IPS-18a (cell line): ENCODE data around the gene PRKAR1B.

ENCODE experiments used
- H3K27ac ChIP-seq: one replicate; pipeline ENCODE4 v1.5.1; 2013; ENCODE audit warnings: low read length
- H3K27me3 ChIP-seq: one replicate; pipeline ENCODE4 v1.6.1; 2013; ENCODE audit warnings: mild to moderate bottlenecking, low read length; ENCODE audit not compliant: control insufficient read depth, insufficient read depth
- H3K36me3 ChIP-seq: one replicate; pipeline ENCODE4 v1.6.1; 2013; ENCODE audit warnings: low read depth, low read length; ENCODE audit not compliant: control insufficient read depth
- H3K4me1 ChIP-seq: one replicate; pipeline ENCODE4 v1.6.1; 2013; ENCODE audit warnings: low read depth, low read length; ENCODE audit not compliant: control insufficient read depth
- H3K4me3 ChIP-seq: one replicate; pipeline ENCODE4 v1.5.1; 2013; ENCODE audit warnings: low read length
- H3K9ac ChIP-seq: one replicate; pipeline ENCODE4 v1.6.1; 2013; ENCODE audit warnings: mild to moderate bottlenecking, low read length, moderate library complexity
- H3K9me3 ChIP-seq: one replicate; pipeline ENCODE4 v1.6.1; 2013; ENCODE audit warnings: low read depth, low read length; ENCODE audit not compliant: control insufficient read depth

The PRKAR1B gene

GRCh38 chr7:698515-699475 is 28.3 kb downstream of the PRKAR1B start:
- no peaks in the 10 kb centered on the region for H3K4me1 ChIP-seq
- no peaks in the 10 kb centered on the region for H3K9me3 ChIP-seq
- no peak overlapping the region for H3K9ac ChIP-seq
- no peak overlapping the region for H3K27ac ChIP-seq
- peaks cover 4% of the 10 kb centered on the region for H3K36me3 ChIP-seq
- no peaks in the 10 kb centered on the region for H3K27me3 ChIP-seq
- no peak overlapping the region for H3K4me3 ChIP-seq

- Histone ChIP-seq H3K27me3 (no peaks in the 10 kb centered on the region), H3K9ac (no peak overlapping the region), H3K9me3 (no peaks in the 10 kb centered on the region), H3K4me1 (no peaks in the 10 kb centered on the region), H3K4me3 (no peak overlapping the region), H3K27ac (no peak overlapping the region), H3K36me3 (peaks cover 4% of the 10 kb centered on the region)
Observed at GRCh38 chr7:696812-697551, 30.1 kb downstream of the PRKAR1B start.

- Histone ChIP-seq H3K9me3 (no peaks in the 10 kb centered on the region), H3K27me3 (no peaks in the 10 kb centered on the region), H3K9ac (no peak overlapping the region), H3K4me3 (no peak overlapping the region), H3K27ac (no peak overlapping the region), H3K4me1 (no peaks in the 10 kb centered on the region), H3K36me3 (peaks cover 4% of the 10 kb centered on the region)
Observed at GRCh38 chr7:696426-696811, 30.7 kb downstream of the PRKAR1B start.

- Histone ChIP-seq H3K9ac (no peak overlapping the region), H3K36me3 (peaks cover under 1% of the 10 kb centered on the region), H3K9me3 (peaks cover 3% of the 10 kb centered on the region), H3K27me3 (no peaks in the 10 kb centered on the region), H3K4me1 (no peaks in the 10 kb centered on the region), H3K27ac (no peak overlapping the region), H3K4me3 (no peak overlapping the region)
Observed at GRCh38 chr7:693280-693679, 33.8 kb downstream of the PRKAR1B start.

- no peaks in the 10 kb centered on the region for H3K4me1 ChIP-seq
- no peak overlapping the region for H3K9ac ChIP-seq
- no peak overlapping the region for H3K27ac ChIP-seq
- no peaks in the 10 kb centered on the region for H3K27me3 ChIP-seq
- H3K4me3 ChIP-seq = no peak overlapping the region
- H3K36me3 ChIP-seq = no peaks in the 10 kb centered on the region
- peaks cover 3% of the 10 kb centered on the region for H3K9me3 ChIP-seq
Observed at GRCh38 chr7:691361-692045, 35.6 kb downstream of the PRKAR1B start.

GRCh38 chr7:690478-691360 is 36.4 kb downstream of the PRKAR1B start:
- Histone ChIP-seq H3K27ac (no peak overlapping the region), H3K4me3 (no peak overlapping the region), H3K4me1 (no peaks in the 10 kb centered on the region), H3K36me3 (no peaks in the 10 kb centered on the region), H3K27me3 (no peaks in the 10 kb centered on the region), H3K9me3 (peaks cover 3% of the 10 kb centered on the region), H3K9ac (no peak overlapping the region)

- H3K4me3 ChIP-seq = no peak overlapping the region
- H3K36me3 ChIP-seq = peaks cover 2% of the 10 kb centered on the region
- H3K27me3 ChIP-seq = no peaks in the 10 kb centered on the region
- no peak overlapping the region for H3K9ac ChIP-seq
- peaks cover 7% of the 10 kb centered on the region for H3K9me3 ChIP-seq
- H3K4me1 ChIP-seq = no peaks in the 10 kb centered on the region
- no peak overlapping the region for H3K27ac ChIP-seq
Observed at GRCh38 chr7:685540-685939, 41.5 kb downstream of the PRKAR1B start.

GRCh38 chr7:684416-684815 is 42.7 kb downstream of the PRKAR1B start:
- Histone ChIP-seq H3K9me3 (peaks cover 7% of the 10 kb centered on the region), H3K27ac (no peak overlapping the region), H3K4me3 (no peak overlapping the region), H3K27me3 (no peaks in the 10 kb centered on the region), H3K36me3 (peaks cover 10% of the 10 kb centered on the region), H3K9ac (no peak overlapping the region), H3K4me1 (no peaks in the 10 kb centered on the region)

GRCh38 chr7:683526-684205 is 43.4 kb downstream of the PRKAR1B start:
- H3K36me3 ChIP-seq = peaks cover 16% of the 10 kb centered on the region
- no peaks in the 10 kb centered on the region for H3K4me1 ChIP-seq
- H3K27me3 ChIP-seq = no peaks in the 10 kb centered on the region
- no peak overlapping the region for H3K27ac ChIP-seq
- H3K9me3 ChIP-seq = peaks cover 5% of the 10 kb centered on the region
- H3K9ac ChIP-seq = no peak overlapping the region
- no peak overlapping the region for H3K4me3 ChIP-seq

- no peak overlapping the region for H3K27ac ChIP-seq
- H3K36me3 ChIP-seq = peaks cover 16% of the 10 kb centered on the region
- peaks cover 4% of the 10 kb centered on the region for H3K9me3 ChIP-seq
- no peak overlapping the region for H3K4me3 ChIP-seq
- no peak overlapping the region for H3K9ac ChIP-seq
- H3K4me1 ChIP-seq = no peaks in the 10 kb centered on the region
- H3K27me3 ChIP-seq = no peaks in the 10 kb centered on the region
Observed at GRCh38 chr7:682810-683209, 44.3 kb downstream of the PRKAR1B start.
